PC-3 (cell line): ENCODE measurements around the gene MAST2. TPM values are rescaled to one million over a fixed set of nuclear protein-coding genes. Genes with fewer than 3 reads are reported as not detected.

ENCODE experiments used
- ATAC-seq: fragments of 200-7000 bp; cut with Tn5 transposase; 2 replicates; pipeline ENCODE4 v1.9.1; 2020; ENCODE audit warnings: mild to moderate bottlenecking, moderate library complexity
- BruUV-seq: library from RNA; stranded (reverse); fragments of 400-500 nt; replicated peaks from 2 replicates; lab custom pipeline; 2021; lab: Mats Ljungman, UMichigan
- CTCF ChIA-PET: fragments of 300-600 bp; sonication (Branson Sonifier 250); formaldehyde crosslinking; loops from one replicate; lab custom pipeline; 2022; ENCODE audit warnings: antibody characterized with exemption; lab: Charles Lee
- POLR2A ChIA-PET: fragments of 300-600 bp; sonication (Branson Sonifier 250); formaldehyde crosslinking; loops from one replicate; lab custom pipeline; 2022; ENCODE audit warnings: antibody characterized with exemption; ENCODE audit not compliant: unreplicated experiment; lab: Charles Lee
- DNase-seq: peaks from one replicate; pipeline ENCODE4 v3.0.0-alpha.2; 2015
- H2AFZ ChIP-seq: fragments of 300-600 bp; sonication (generic); 2 replicates; pipeline ENCODE4 v1.6.0; 2016; ENCODE audit warnings: antibody characterized with exemption, low read length
- H3F3A ChIP-seq: fragments of 300-600 bp; sonication (generic); one replicate; pipeline ENCODE4 v1.6.0; 2017; ENCODE audit warnings: antibody characterized with exemption, low read length, control low read depth, mild to moderate bottlenecking; ENCODE audit not compliant: unreplicated experiment
- H3K27ac ChIP-seq: fragments of 300-600 bp; sonication (generic); 2 replicates; pipeline ENCODE4 v1.5.1; 2016; ENCODE audit warnings: mild to moderate bottlenecking, low read length
- H3K27me3 ChIP-seq: fragments of 300-600 bp; sonication (generic); 2 replicates; pipeline ENCODE4 v1.6.1; 2016; ENCODE audit warnings: low read length, mixed read lengths
- H3K36me3 ChIP-seq: fragments of 300-600 bp; sonication (generic); 2 replicates; pipeline ENCODE4 v1.6.1; 2016; ENCODE audit warnings: low read depth, mixed run types, low read length, mixed read lengths
- H3K4me1 ChIP-seq: fragments of 300-600 bp; sonication (generic); 2 replicates; pipeline ENCODE4 v1.5.1; 2016; ENCODE audit warnings: low read length; ENCODE audit not compliant: insufficient read depth
- H3K4me2 ChIP-seq: fragments of 300-600 bp; sonication (generic); 2 replicates; pipeline ENCODE4 v1.6.0; 2016; ENCODE audit warnings: low read length
- H3K4me3 ChIP-seq: fragments of 300-600 bp; sonication (generic); 2 replicates; pipeline ENCODE4 v1.5.1; 2016; ENCODE audit warnings: mild to moderate bottlenecking, low read length, mixed read lengths
- H3K79me2 ChIP-seq: fragments of 300-600 bp; sonication (generic); 2 replicates; pipeline ENCODE4 v1.6.1; 2017; ENCODE audit warnings: low read length, mixed read lengths
- H3K9ac ChIP-seq: fragments of 300-600 bp; sonication (generic); 2 replicates; pipeline ENCODE4 v1.6.0; 2016; ENCODE audit warnings: mild to moderate bottlenecking, low read length
- H3K9me2 ChIP-seq: fragments of 300-600 bp; sonication (generic); replicated peaks from 2 replicates; pipeline ENCODE4 v1.6.1; 2016; ENCODE audit warnings: mixed run types, low read length, mixed read lengths
- H3K9me3 ChIP-seq: fragments of 300-600 bp; sonication (generic); 2 replicates; pipeline ENCODE4 v1.6.1; 2016; ENCODE audit warnings: low read length, mixed read lengths
- H4K20me1 ChIP-seq: fragments of 300-600 bp; sonication (generic); 2 replicates; pipeline ENCODE4 v1.6.1; 2016; ENCODE audit warnings: low read length, mixed read lengths
- EZH2 ChIP-seq: fragments of 300-600 bp; sonication (generic); IDR thresholded peaks from one replicate; pipeline ENCODE4 v1.6.1; 2017; ENCODE audit warnings: antibody characterized with exemption, mild to moderate bottlenecking, low read length; ENCODE audit not compliant: unreplicated experiment
- EZH2phosphoT487 ChIP-seq: fragments of 300-600 bp; sonication (generic); IDR thresholded peaks from 2 replicates; pipeline ENCODE4 v1.6.1; 2018; ENCODE audit warnings: mild to moderate bottlenecking, antibody characterized with exemption, low read length, borderline replicate concordance
- intact Hi-C: fragments of 100-400 bp; cut with micrococcal nuclease; formaldehyde crosslinking; loops from 2 replicates; pipeline ENCODE4 v1.9.0; 2023
- total RNA-seq: library from RNA; depleted of rRNA; stranded (reverse); fragments of >200 nt; gene quantifications from 2 replicates; pipeline ENCODE4 v1.2.3, GENCODE V29; 2014
- TF ChIP-seq, protein P1 (sequence below): fragments of 300-600 bp; sonication (generic); conservative IDR thresholded peaks from 2 replicates; pipeline ENCODE4 v1.5.1; 2017; ENCODE audit warnings: antibody characterized with exemption, low read depth, mild to moderate bottlenecking, low read length

MAST2 gene
- total RNA-seq, 1 experiment from 2014 or later = 29.3 TPM

DNA sequence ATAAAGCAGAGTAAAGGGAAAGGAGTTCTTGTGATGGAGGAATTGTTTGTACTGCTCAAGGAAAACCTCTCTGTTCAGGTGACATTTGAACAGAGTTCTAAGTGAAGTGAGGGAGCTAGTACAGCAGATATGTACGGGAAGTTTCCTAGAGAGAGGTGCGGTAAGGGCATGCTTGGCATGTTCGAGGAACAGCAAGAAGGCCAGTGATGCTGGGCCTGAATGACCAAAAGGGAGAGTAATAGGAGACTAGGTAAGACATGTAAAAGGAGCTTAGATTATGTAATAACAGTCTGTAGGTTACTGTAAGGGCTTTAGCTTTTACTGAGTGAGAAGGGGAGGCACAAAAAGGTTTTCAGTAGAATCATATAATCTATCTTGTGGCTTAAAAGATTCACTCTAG is 265.1 kb downstream of the MAST2 start:
- TF ChIP-seq EZH2phosphoT487 (no peak), EZH2 (no peak)
- TF ChIP-seq, protein P1, sequence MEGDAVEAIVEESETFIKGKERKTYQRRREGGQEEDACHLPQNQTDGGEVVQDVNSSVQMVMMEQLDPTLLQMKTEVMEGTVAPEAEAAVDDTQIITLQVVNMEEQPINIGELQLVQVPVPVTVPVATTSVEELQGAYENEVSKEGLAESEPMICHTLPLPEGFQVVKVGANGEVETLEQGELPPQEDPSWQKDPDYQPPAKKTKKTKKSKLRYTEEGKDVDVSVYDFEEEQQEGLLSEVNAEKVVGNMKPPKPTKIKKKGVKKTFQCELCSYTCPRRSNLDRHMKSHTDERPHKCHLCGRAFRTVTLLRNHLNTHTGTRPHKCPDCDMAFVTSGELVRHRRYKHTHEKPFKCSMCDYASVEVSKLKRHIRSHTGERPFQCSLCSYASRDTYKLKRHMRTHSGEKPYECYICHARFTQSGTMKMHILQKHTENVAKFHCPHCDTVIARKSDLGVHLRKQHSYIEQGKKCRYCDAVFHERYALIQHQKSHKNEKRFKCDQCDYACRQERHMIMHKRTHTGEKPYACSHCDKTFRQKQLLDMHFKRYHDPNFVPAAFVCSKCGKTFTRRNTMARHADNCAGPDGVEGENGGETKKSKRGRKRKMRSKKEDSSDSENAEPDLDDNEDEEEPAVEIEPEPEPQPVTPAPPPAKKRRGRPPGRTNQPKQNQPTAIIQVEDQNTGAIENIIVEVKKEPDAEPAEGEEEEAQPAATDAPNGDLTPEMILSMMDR = no peak
- no peak overlapping the region for H3K27ac ChIP-seq
- no peaks in the 10 kb centered on the region for H3K4me1 ChIP-seq
- H3K9me3 ChIP-seq = no peaks in the 10 kb centered on the region
- H3K36me3 ChIP-seq = peaks cover 3% of the 10 kb centered on the region; the same call in 1 of the 2 replicates
- no peak for ATAC-seq
- no peaks in the 10 kb centered on the region for H3K9me2 ChIP-seq
- CTCF ChIA-PET = no interaction called here
- H3K79me2 ChIP-seq = no peaks in the 10 kb centered on the region
- no peaks in the 10 kb centered on the region for H3F3A ChIP-seq
- H4K20me1 ChIP-seq = no peaks in the 10 kb centered on the region
- POLR2A ChIA-PET = interaction anchor here (0.5 kb wide), 1 partner anchor 16 kb away, joined by 4 read pairs; no protein-coding TSS in a partner anchor
- no peak overlapping the region for H3K9ac ChIP-seq
- no peak overlapping the region for H3K4me3 ChIP-seq
- no peak overlapping the region for H2AFZ ChIP-seq
- BruUV-seq = no TSS peak
- DNase-seq = no peak
- H3K27me3 ChIP-seq = no peaks in the 10 kb centered on the region
- intact Hi-C loops = no loop called here
- H3K4me2 ChIP-seq = no peak overlapping the region

DNA sequence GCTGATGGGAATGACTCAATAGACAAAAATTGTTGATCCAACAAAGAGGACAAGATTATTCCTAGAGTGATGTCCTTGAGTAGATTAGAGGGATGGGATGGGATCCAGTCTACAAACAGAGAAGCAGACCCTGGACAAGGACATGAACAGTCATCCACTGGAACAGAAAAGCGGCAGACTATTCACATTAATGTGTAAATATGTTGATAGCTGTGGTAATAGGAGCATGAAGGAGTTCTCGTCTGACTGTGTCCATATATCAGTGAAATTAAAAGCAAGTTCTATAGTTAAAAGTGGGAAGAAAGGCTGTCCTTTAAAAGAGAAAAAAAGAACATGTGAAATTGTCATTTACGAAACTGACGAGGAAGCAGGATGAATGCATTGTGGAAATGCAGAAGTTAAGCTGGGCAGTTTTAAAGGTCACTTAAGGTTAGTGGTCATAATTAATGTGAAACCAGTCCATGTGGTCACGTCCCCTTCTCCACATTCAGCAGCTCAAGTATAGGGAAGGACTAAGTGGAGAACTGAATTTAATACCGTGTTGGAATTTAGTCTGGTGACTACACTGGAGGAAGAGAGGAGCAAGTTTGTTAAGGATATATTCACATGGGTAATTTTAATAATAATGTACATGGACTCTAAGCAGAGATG is 266.9 kb downstream of the MAST2 start:
- Histone ChIP-seq H3K4me3 (no peak overlapping the region), H3K9me3 (no peaks in the 10 kb centered on the region), H2AFZ (no peak overlapping the region), H3K4me1 (no peaks in the 10 kb centered on the region), H3K9ac (no peak overlapping the region), H3K27me3 (no peaks in the 10 kb centered on the region), H3F3A (no peaks in the 10 kb centered on the region), H3K27ac (no peak overlapping the region), H3K4me2 (no peak overlapping the region), H4K20me1 (no peaks in the 10 kb centered on the region), H3K79me2 (no peaks in the 10 kb centered on the region), H3K9me2 (no peaks in the 10 kb centered on the region), H3K36me3 (peaks cover 1% of the 10 kb centered on the region; the same call in 1 of the 2 replicates)
- BruUV-seq = no TSS peak
- POLR2A ChIA-PET = no interaction called here
- TF ChIP-seq, protein P1 = no peak
- TF ChIP-seq EZH2phosphoT487 (no peak), EZH2 (no peak)
- intact Hi-C loops = no loop called here
- CTCF ChIA-PET = no interaction called here
- ATAC-seq (no peak), DNase-seq (no peak)

DNA sequence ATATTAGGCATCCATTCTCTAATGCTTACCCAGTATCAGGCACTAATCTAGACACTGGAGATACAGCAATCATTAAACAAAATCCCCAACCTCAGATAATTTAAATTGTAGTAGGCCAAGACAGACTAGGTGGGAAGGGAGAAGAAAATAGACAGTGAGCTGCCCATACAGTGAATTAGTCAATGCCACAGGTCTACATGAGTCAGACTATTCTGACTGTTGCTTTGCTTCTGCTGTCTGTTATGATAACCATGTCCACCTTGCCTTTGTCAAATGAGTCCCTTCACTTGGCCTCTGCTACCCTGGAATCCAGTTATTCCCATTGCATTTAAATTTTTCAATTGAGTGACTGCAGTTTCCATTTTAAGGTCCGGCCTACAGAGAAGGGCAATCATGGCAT is 269.6 kb downstream of the MAST2 start:
- ChIA-PET CTCF (no interaction called here), POLR2A (no interaction called here)
- Histone ChIP-seq H2AFZ (no peak overlapping the region), H3K36me3 (peaks cover 4% of the 10 kb centered on the region; the same call in 1 of the 2 replicates), H3K4me1 (no peaks in the 10 kb centered on the region), H3K9me3 (no peaks in the 10 kb centered on the region), H3K9me2 (no peaks in the 10 kb centered on the region), H3K9ac (no peak overlapping the region), H3F3A (no peaks in the 10 kb centered on the region), H3K4me3 (no peak overlapping the region), H4K20me1 (no peaks in the 10 kb centered on the region), H3K79me2 (no peaks in the 10 kb centered on the region), H3K27ac (no peak overlapping the region), H3K27me3 (no peaks in the 10 kb centered on the region), H3K4me2 (no peak overlapping the region)
- intact Hi-C loops = no loop called here
- DNase-seq (peak; percentile 20), ATAC-seq (peak; percentile 49)
- no peak for TF ChIP-seq EZH2phosphoT487
- TF ChIP-seq, protein P1 = no peak
- TF ChIP-seq EZH2 = no peak
- no TSS peak for BruUV-seq
